Measurements from ENCODE around the gene GDPD5. TPM values are rescaled to one million over a fixed set of nuclear protein-coding genes. Genes with fewer than 3 reads are reported as not detected.

GDPD5 gene
- total and polyA plus RNA-seq, 9 of the 15 experiments (the other 6 are each of a cell fraction or from before 2014, with no cell fraction given): 0.32 to 27.3 (median 8.0) TPM

GRCh38 chr11:75456596-75457183 is 69.1 kb downstream of the GDPD5 start:
- FAIRE-seq: no peak
- H3K79me2 ChIP-seq (ENCODE audit: control insufficient read depth, insufficient read depth, low read length): no peaks in the 10 kb centered on the region
- no peaks in the 10 kb centered on the region for H4K20me1 ChIP-seq (replicated peaks; ENCODE audit: control insufficient read depth, insufficient read depth, low read length)
- ChIA-PET CTCF (ENCODE audit: low intra/inter-chr PET ratio) (no interaction called here), POLR2A (interaction anchor here (0.6 kb wide), 2 partner anchors 56 to 133 kb away, joined by 5 read pairs; no protein-coding TSS in a partner anchor)
- H3K36me3 ChIP-seq (ENCODE audit: control insufficient read depth, insufficient read depth, low read length): no peaks in the 10 kb centered on the region; the same call in 2 of the 3 replicates
- no peak overlapping the region for H3K27ac ChIP-seq (ENCODE audit: extremely low read depth, low read depth, low read length)
- H3K9me1 ChIP-seq (ENCODE audit: control insufficient read depth, insufficient read depth, low read length): no peaks in the 10 kb centered on the region
- TF ChIP-seq ZZZ3 (IDR thresholded peaks at IDR 0.05): no peak
- TF ChIP-seq POLR2A (conservative IDR thresholded peaks at IDR 0.05): no peak
- no peak for TF ChIP-seq ZNF184 (CRISPR knock-in tag; IDR thresholded peaks at IDR 0.05)
- H2AFZ ChIP-seq (ENCODE audit: low read depth, low read length): no peak overlapping the region
- H3K4me3 ChIP-seq: no peak overlapping the region
- no TSS peak for BruUV-seq (replicated peaks)
- peaks cover 0 to 4% of the 10 kb centered on the region in 2 experiments; a peak in 1 of 5 replicates for H3K4me1 ChIP-seq (replicated peaks in 1 of 2; ENCODE audit: control insufficient read depth in 2 of 2, insufficient read depth in 2 of 2, low read length in 2 of 2)
- no peak overlapping the region for H3K4me2 ChIP-seq (ENCODE audit: insufficient read depth, low read length)
- no peaks in the 10 kb centered on the region for H3K9me3 ChIP-seq (replicated peaks; ENCODE audit: control insufficient read depth, insufficient read depth, low read depth, low read length)
- H3K9ac ChIP-seq (ENCODE audit: insufficient read depth in 1 of 2, low read depth in 2 of 2, low read length in 2 of 2): peak overlapping the region in 1 of 2 experiments; percentile 47; a peak in 2 of 4 replicates
- no peak for DNase-seq (ENCODE audit: extremely low read depth in 1 of 4, low spot score in 3 of 4)
- intact Hi-C loops (cut with micrococcal nuclease): no loop called here
- in situ Hi-C loops (cut with MboI): no loop called here
- 70% methylated on average over 14 of the region's 14 CpGs for WGBS (ENCODE audit: insufficient coverage, low coverage, missing lambda C conversion rate)
- ATAC-seq: no peak
- H3K27me3 ChIP-seq (ENCODE audit: control insufficient read depth in 2 of 2, insufficient read depth in 2 of 2, low read length in 2 of 2): no peaks in the 10 kb centered on the region

- H3K36me3 ChIP-seq (ENCODE audit: control insufficient read depth, insufficient read depth, low read length): no peaks in the 10 kb centered on the region; the same call in 2 of the 3 replicates
- 40% methylated on average over 5 of the region's 5 CpGs for WGBS (ENCODE audit: insufficient coverage, low coverage, missing lambda C conversion rate)
- no peak overlapping the region for H3K4me3 ChIP-seq
- no peak for ATAC-seq
- BruUV-seq (replicated peaks): no TSS peak
- in situ Hi-C loops (cut with MboI) (no loop called here), intact Hi-C loops (cut with micrococcal nuclease) (no loop called here)
- CTCF ChIA-PET (ENCODE audit: low intra/inter-chr PET ratio): no interaction called here
- H3K27me3 ChIP-seq (ENCODE audit: control insufficient read depth in 2 of 2, insufficient read depth in 2 of 2, low read length in 2 of 2): no peaks in the 10 kb centered on the region
- no peak for FAIRE-seq
- H2AFZ ChIP-seq (ENCODE audit: low read depth, low read length): no peak overlapping the region
- H3K9me1 ChIP-seq (ENCODE audit: control insufficient read depth, insufficient read depth, low read length): no peaks in the 10 kb centered on the region
- no peak overlapping the region for H3K27ac ChIP-seq (ENCODE audit: extremely low read depth, low read depth, low read length)
- POLR2A ChIA-PET: no interaction called here
- no peak for DNase-seq (ENCODE audit: extremely low read depth in 1 of 4, low spot score in 3 of 4)
- H3K9me3 ChIP-seq (replicated peaks; ENCODE audit: control insufficient read depth, insufficient read depth, low read depth, low read length): no peaks in the 10 kb centered on the region
- peak overlapping the region in 1 of 2 experiments; percentile 61; a peak in 1 of 4 replicates for H3K9ac ChIP-seq (ENCODE audit: insufficient read depth in 1 of 2, low read depth in 2 of 2, low read length in 2 of 2)
- no peak overlapping the region for H3K4me2 ChIP-seq (ENCODE audit: insufficient read depth, low read length)
- no peaks in the 10 kb centered on the region for H4K20me1 ChIP-seq (replicated peaks; ENCODE audit: control insufficient read depth, insufficient read depth, low read length)
- H3K79me2 ChIP-seq (ENCODE audit: control insufficient read depth, insufficient read depth, low read length): no peaks in the 10 kb centered on the region
- peaks cover 0 to 13% of the 10 kb centered on the region in 2 experiments; a peak in 1 of 5 replicates for H3K4me1 ChIP-seq (replicated peaks in 1 of 2; ENCODE audit: control insufficient read depth in 2 of 2, insufficient read depth in 2 of 2, low read length in 2 of 2)
- TF ChIP-seq ZEB2 (IDR thresholded peaks at IDR 0.05) (no peak), MEIS2 (IDR thresholded peaks at IDR 0.05; ENCODE audit: partially characterized antibody) (no peak), BRF2 (IDR thresholded peaks at IDR 0.05; ENCODE audit: borderline replicate concordance, insufficient read depth, insufficient read length) (no peak), ZNF133 (CRISPR knock-in tag; IDR thresholded peaks at IDR 0.05) (no peak), FOXJ3 (CRISPR knock-in tag; IDR thresholded peaks at IDR 0.05) (no peak), RBM22 (IDR thresholded peaks at IDR 0.05; ENCODE audit: low read depth, low read length, poor library complexity, severe bottlenecking) (no peak), IRF1 (CRISPR knock-in tag; IDR thresholded peaks at IDR 0.05; ENCODE audit: borderline replicate concordance) (no peak), ID3 (CRISPR knock-in tag; IDR thresholded peaks at IDR 0.05) (no peak), ID3 (tag; IDR thresholded peaks at IDR 0.05) (no peak)
These were observed 70.8 kb downstream of the GDPD5 start for GRCh38 chr11:75454987-75455386.
